Smooth muscle cell of the pulmonary artery (primary cell): ENCODE data around the gene GPR152. TPM values are rescaled to one million over a fixed set of nuclear protein-coding genes. Genes with fewer than 3 reads are reported as not detected.

Experiments
- total RNA-seq: library from RNA; depleted of rRNA; stranded (reverse); fragments of >200 nt; gene quantifications from 2 replicates; pipeline ENCODE4 v1.2.3, GENCODE V29; 2014

The GPR152 gene
- not detected in 2 replicates for total RNA-seq

GRCh38 chr11:67452141-67452952, at the start of gene GPR152:
Gene GPR152, minus strand, starts transcription at chr11:67452729. Its CDS starts 5 bp downstream, at chr11:67452724.

DNA sequence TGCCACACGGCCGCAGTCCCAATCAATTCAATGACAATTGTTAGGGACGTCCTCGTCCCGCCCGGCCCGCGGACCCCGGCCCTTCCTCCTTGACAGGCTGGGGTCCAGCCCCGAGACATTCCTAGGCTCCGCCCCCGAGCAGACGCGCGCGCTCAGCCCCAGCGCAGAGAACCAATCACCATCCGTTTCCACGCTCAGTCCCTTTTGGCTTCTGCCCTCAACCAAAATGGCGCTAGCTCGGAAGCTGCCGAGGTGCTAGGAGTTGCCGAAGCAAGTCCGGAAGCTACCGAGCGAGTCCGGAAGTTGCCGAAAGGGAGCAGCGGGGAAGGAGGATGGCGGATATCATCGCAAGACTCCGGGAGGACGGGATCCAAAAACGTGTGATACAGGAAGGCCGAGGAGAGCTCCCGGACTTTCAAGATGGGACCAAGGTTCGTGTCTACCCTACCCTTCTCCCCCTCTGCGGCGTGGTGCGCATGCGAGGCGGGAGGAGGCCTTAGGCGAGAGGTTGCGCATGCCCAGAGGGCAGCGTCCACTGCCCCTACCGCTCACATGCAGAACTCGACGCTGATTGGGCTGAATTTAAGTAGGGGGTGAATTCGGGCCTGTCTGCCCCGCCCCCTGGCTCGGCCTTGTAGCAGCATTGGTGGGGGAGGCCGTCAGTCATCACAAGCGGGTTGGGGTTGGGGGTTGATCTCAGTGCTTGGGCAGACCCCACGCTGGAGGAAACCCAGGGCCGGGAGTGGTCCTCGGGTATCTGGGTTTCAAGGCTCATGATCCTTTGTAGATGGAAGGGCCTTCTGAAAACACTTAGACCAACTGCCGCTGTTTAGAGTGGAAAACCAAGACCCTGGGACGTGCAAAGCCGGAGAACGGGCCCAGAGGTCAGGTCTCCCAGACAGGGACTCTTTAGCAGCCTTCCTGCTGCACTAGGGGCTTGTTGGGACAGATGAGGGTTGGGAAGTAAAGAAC, 30.6 kb upstream of the GPR152 start, which contains the start of gene AIP:
Gene AIP (plus strand): TSS at position 200 of the 972 bp plus-strand sequence. CDS start 133 bp downstream, at position 333.

GRCh38 chr11:67468759-67469507, 16.4 kb upstream of the GPR152 start, which contains the start of gene TMEM134:
Gene TMEM134, minus strand, starts transcription at chr11:67469251. Its CDS starts 59 bp downstream, at chr11:67469192.

GRCh38 chr11:67455054-67455453, 2.5 kb upstream of the GPR152 start, which contains the start of gene CABP4:
Gene CABP4, plus strand, starts transcription at chr11:67455354. Its CDS starts 70 bp downstream, at chr11:67455424.

GRCh38 chr11:67437082-67437808, 15.3 kb downstream of the GPR152 start, which contains the start of gene PTPRCAP:
Gene PTPRCAP, minus strand, starts transcription at chr11:67437682. Its CDS starts 63 bp downstream, at chr11:67437619.

GRCh38 chr11:67428052-67429001, 24.2 kb downstream of the GPR152 start, which contains the start of gene RPS6KB2:
Gene RPS6KB2, plus strand, starts transcription at chr11:67428494. Its CDS starts 52 bp downstream, at chr11:67428546.

GRCh38 chr11:67415501-67416304, 36.8 kb downstream of the GPR152 start, which contains the start of gene CARNS1:
Gene CARNS1, plus strand, starts transcription at chr11:67415678. Its CDS starts 522 bp downstream, at chr11:67416200.

GRCh38 chr11:67401495-67402191, 50.9 kb downstream of the GPR152 start, which contains the start of gene PPP1CA:
Gene PPP1CA, minus strand, starts transcription at chr11:67401858. Its CDS starts 76 bp downstream, at chr11:67401782.

Other genes starting within 250 kb of the GPR152 start
- 38.8 and 44.9 TPM in 2 replicates for gene GRK2, start 186.3 kb downstream of the GPR152 start, total RNA-seq
- 31.9 and 57.9 TPM in 2 replicates for gene ANKRD13D, start 163.4 kb downstream of the GPR152 start, total RNA-seq
- gene SSH3, start 149.2 kb downstream of the GPR152 start, total RNA-seq: 13.4 and 16.8 TPM in 2 replicates
- gene POLD4, start 99.2 kb downstream of the GPR152 start, total RNA-seq: 39.9 and 47.6 TPM in 2 replicates
- gene CLCF1, start 79.1 kb downstream of the GPR152 start, total RNA-seq: 4.4 and 5.3 TPM in 2 replicates
- 6.9 and 9.8 TPM in 2 replicates for gene RAD9A, start 60.7 kb downstream of the GPR152 start, total RNA-seq
- 102 and 108 TPM in 2 replicates for gene PPP1CA, start 50.9 kb downstream of the GPR152 start, total RNA-seq
- not detected in 2 replicates for gene TBC1D10C, start 48.6 kb downstream of the GPR152 start, total RNA-seq
- 0.59 and 0.69 TPM in 2 replicates for gene CARNS1, start 37.1 kb downstream of the GPR152 start, total RNA-seq
- 33.7 and 36.5 TPM in 2 replicates for gene RPS6KB2, start 24.2 kb downstream of the GPR152 start, total RNA-seq
- gene PTPRCAP, start 15.0 kb downstream of the GPR152 start, total RNA-seq: 0.17 and 0.46 TPM in 2 replicates
- gene CORO1B, start 9.3 kb downstream of the GPR152 start, total RNA-seq: 88.7 and 110 TPM in 2 replicates
- under 0.01 TPM in 1 of 2 replicates, not detected in the other for gene CABP4, start 2.6 kb upstream of the GPR152 start, total RNA-seq
- gene TMEM134, start 16.5 kb upstream of the GPR152 start, total RNA-seq: 51.5 and 53.7 TPM in 2 replicates
- 77.1 and 89.2 TPM in 2 replicates for gene AIP, start 30.3 kb upstream of the GPR152 start, total RNA-seq
- gene PITPNM1, start 52.6 kb upstream of the GPR152 start, total RNA-seq: 26.5 and 36.7 TPM in 2 replicates
- 18.4 and 25.0 TPM in 2 replicates for gene CDK2AP2, start 55.4 kb upstream of the GPR152 start, total RNA-seq
- gene CABP2, start 70.7 kb upstream of the GPR152 start, total RNA-seq: not detected in 2 replicates
- 551 and 670 TPM in 2 replicates for gene GSTP1, start 131.1 kb upstream of the GPR152 start, total RNA-seq
- 103 and 121 TPM in 2 replicates for gene NDUFV1, start 154.2 kb upstream of the GPR152 start, total RNA-seq
- gene NUDT8, start 177.2 kb upstream of the GPR152 start, total RNA-seq: 3.4 and 3.9 TPM in 2 replicates
- not detected in 2 replicates for gene TBX10, start 187.0 kb upstream of the GPR152 start, total RNA-seq
- gene ACY3, start 198.0 kb upstream of the GPR152 start, total RNA-seq: not detected in 2 replicates
- gene ALDH3B2, start 221.9 kb upstream of the GPR152 start, total RNA-seq: not detected in 2 replicates